Embryonic facial prominence (tissue), 1 donor: ENCODE data around the gene PARP1.
"Not testable (repeated sequence)": the region's sequence is repeated elsewhere in the genome, so short reads cannot be mapped to it uniquely, and the experiment has no call there.

Source experiments
- DNase-seq: peaks from one replicate; pipeline ENCODE4 v3.0.0-alpha.2; 2016; ENCODE audit errors: extremely low spot score

Gene PARP1

DNA sequence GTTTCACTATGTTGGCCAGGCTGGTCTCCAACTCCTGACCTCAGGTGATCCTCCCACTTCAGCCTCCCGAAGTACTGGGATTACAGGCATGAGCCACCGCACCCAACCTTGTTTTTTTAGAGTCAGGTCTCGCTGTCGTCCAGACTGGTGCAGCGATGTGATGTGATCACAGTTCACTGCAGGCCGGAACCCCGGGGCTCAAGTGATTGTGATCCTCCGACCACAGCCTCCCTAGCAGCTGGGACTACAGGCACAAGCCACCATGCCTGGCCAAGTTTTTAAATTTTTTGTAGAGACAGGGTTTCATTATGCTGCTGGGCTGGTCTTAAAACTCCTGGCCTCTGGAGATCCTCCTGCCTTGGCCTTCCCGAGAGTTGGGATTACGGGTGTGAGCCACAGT is 52.9 kb downstream of the PARP1 start:
- no peak for DNase-seq

DNA sequence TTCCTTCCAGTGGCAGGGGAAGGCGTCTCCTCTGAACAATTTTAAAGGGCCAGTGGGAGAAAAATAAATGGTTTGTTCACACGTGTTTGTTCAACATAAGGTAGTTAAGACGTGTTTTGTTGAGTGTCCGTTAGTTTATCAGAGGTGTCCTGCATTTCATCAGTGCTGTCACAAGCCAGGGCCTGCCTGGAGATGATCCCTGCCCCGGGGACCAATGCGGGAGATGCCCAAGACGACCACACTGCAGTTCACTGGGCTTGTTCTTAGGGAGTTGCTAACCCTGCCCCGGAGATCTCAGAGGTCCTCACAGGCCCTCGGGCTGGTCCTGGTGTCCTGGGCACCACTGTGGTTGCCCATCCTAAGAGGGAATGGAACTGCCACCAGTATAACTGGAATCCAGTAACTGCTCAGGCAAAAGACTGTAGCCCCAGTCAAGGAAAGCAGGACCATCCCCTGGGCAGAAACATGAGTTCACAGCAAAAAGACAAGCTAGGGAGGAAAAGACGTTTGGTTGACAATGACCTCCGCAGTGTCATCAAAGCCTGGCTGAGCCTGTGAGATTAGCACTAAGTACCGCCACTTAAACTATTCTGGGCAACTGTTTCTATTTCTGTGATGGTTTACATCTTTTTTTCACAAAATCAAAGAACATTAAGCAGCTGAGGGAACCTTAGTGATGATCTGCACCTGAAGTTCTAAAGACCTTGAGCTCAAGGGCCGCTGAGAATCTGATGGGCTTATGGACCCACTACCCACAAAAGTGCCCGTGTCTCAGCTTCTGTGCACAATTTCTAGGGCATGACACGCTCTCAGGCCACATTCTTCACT is 54.0 kb downstream of the PARP1 start:
- DNase-seq = no peak

DNA sequence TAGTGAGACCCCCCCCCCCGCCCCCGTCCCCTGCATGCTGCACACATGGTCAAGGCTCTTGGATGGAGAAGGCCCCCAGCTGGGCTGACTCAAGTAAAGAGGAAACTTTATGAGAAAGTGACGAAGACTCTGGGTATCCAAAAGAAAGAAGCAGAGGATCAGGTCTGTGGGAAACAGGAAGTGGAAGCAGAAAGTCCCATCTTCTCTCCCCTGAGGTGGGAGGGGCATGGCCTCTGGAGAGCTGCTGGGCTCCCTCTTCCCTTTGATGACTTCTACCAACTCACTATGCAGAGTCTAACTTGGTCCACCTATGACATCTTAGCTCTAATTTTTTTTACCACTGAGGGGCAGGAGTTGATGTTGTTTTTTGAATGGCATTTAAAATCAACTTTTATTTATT is 56.2 kb downstream of the PARP1 start:
- DNase-seq = no peak

DNA sequence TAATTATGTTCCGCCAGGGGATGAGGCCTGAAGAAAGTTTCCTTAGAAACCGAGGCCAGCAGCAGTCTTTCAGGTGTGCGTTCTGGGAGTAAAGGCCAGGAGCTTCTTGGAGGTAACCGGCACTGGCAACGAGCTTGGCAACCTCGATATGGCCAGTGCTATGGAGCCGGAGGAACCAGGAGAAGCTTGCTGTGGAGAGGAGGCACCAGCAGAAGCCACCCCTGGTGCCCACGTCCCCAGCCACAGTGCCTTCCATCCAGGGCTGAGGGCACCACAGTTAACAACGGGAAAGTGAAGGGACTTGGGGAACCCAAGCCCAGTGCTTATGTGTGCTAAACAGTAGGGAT is 57.4 kb downstream of the PARP1 start:
- no peak for DNase-seq

DNA sequence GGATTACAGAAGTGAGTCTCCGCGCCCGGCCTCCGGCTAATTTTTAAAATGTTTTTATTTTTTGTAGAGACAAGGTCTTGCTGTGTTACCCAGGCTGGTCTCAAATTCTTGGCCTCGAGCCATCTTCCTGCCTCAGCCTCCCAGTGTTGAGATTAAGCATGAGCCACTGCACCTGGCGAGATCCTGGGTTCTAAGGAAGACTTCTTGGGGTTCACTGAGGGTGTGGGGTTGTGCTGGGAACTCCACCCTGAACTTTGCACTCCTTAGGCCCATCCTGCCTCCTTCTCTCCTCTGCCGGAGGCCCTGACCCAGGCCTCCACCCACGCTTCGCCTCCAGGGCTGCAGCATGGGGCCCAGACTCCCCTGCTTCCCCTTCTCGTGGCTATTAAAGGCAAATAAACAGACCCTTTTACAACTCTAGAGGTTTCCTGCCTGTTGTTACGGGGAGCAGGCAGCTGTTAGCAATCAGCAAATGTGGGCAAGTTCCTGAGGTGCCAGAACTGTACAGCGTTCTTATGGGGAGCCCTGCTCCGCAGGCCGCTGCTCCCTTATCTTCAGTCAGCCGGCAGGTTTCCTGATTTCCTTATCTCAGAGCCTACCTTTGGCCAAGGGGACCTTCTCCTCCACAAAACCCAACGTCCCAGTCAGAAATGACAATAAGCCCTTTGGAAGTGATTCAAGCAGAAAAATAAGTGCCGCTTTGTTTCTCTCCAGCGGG is 57.9 kb downstream of the PARP1 start:
- DNase-seq = peak; percentile 27

DNA sequence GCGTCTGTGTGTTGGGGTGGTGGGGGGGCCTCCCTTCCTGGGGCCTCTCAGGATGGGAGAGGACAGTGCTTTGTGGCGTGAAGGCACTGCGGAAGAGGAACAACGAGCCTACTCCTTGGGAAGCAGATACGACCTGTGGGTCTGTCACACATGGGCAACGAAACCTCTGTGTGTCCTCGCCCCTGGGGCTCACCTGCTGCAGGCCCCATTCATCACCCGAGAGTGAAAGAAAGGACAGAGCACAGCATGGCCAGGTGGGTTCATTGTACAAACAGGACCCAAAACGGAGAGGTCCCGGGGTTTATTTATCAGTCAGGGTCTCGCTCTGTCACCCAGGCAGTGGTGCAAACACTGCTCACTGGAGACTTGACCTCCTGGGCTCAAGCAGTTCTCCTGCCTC is 58.8 kb downstream of the PARP1 start:
- no peak for DNase-seq

DNA sequence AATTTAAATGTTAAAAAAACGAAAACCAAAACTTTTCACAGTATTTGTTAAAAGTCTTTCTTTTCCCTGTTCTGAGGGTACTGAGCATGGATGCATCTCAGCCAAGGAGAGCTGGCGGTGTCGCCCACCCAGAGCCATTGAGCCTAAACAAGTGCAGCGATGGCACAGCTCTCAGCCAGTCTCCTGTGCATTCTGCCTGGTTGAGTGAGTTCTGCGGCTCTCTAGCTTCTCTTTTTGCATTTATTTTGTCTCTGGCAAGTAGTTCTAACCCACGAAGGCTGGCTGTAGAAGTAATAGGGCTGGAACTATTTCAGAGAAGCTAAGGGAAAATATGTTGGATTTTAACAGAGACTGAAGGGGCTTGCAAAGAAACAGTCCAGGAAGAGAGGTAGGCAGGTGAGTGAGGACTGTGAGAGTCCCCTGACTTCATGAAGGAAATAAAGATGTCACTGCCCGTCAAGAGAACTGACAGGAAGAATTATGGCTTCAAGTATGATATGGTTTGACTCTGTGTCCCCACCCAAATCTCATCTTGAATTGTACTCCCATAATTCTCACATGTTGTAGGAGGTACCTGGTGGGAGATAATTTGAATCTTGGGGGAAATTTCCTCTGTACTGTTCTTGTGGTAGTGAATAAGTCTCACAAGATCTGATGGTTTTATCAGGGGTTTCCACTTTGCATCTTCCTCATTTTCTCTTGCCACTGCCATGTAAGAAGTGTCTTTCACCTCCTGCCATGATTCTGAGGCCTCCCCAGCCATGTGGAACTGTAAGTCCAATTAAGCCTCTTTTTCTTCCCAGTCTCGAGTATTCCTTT is 63.2 kb downstream of the PARP1 start:
- DNase-seq = no peak

DNA sequence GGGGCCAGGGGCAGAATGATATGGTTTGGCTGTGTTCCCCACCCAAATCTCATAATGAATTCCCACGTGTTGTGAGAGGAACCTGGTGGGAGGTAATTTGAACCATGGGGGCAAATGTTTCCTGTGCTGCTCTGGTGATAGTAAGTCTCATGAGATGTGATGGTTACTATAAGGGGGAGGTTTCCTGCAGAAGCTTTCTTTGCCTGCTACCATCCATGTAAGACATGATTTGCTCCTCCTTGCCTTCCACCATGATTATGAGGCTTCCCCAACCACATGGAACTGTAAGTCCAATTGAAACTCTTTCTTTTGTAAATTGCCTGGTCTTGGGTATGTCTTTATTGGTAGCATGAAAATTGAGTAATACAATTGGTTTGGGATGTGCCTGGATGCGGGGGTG is 65.2 kb downstream of the PARP1 start:
- no peak for DNase-seq

DNA sequence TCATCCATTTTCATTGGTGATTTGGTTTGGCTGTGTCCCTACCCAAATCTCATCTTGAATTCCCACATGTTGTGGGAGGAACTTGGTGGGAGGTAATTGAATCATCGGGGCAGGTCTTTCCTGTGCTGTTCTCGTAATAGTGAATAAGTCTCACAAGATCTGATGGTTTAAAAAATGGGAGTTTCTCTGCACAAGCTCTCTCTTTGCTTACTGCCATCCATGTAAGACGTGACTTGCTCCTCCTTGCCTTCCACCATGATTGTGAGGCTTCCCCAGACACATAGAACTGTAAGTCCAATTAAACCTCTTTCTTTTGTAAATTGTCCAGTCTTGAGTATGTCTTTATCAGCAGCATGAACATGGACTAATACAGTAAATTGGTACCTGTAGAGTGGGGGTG is 67.8 kb downstream of the PARP1 start:
- not testable (repeated sequence) for DNase-seq

DNA sequence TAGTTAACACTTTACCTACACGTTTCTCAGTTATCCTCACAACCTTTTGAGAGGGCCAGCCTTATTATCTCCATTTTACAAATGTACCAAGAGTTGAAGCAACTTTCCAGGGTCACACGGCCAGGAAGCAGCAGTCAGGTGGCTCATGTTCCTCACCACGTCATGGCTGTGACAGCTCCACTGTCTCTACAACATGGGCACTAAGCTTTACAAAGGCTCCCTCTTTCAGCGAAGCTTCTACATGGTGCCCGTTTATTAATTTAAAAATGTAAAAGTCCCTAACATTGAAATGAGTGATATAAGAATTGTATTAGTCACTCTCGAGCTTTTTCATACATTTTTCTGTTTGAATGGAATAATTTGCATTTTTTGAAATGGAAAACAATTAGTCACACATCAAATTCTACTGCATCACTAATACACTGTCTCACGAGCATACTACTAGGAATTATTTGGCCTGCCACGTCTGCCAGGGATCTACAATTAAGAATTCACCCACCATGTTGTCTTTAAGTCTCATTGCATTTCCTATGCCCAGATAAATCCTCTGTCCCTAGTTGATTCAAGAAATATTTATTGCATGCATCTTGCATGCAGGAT is 70.5 kb downstream of the PARP1 start:
- no peak for DNase-seq

DNA sequence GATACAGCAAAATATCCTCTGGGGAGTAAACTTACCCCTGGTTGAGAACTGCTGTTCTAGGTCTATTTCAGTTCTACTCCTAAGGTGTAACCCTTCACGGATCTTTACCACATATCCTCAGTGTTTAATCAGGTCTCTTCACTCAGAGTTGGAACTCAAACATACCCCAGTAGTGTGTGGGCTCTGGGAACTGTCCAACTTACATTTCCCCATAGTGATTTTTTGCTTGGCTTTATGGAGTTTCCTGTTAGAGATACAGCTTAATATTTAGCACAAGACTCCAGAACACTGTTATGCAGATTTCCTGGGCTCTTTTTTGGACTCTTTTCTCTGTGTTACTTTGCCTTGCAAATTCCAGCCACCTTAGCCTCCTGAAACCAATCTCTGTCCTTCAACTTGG is 72.2 kb downstream of the PARP1 start:
- DNase-seq = no peak

DNA sequence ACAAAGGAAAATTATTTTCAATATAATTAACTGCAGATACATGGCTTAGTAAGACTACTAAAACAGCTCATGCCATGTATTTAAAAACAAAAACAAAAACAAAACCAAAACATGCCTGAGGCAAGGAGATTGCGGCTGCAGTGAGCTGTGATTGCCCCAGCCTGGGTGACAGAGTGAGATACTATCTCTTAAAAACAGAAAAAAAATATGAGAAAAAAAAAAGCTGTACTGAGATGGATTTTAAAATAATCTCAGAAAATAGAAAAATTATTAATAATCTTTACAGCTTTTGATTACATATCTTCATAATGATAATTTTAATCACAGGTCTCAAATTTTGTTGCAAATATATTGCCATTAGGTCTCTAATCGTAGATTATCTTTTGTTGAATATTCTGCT is 74.9 kb downstream of the PARP1 start:
- no peak for DNase-seq

DNA sequence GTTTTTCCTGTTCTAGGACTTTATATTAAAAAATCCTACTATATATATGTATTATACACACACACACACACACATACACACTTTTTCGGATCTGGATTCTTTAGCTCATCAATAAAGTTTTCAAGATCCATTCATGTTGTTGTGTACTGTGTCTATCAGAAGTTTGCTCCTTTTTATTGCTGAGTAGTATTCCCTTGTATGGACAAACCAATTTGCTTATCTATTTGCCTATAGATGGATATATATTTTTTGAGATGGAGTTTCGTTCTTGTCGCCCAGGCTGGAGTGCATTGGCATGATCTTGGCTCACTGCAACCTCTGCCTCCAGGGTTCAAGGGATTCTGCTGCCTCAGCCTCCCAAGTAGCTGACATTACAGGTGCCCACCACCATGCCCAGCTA is 78.7 kb downstream of the PARP1 start:
- no peak for DNase-seq

DNA sequence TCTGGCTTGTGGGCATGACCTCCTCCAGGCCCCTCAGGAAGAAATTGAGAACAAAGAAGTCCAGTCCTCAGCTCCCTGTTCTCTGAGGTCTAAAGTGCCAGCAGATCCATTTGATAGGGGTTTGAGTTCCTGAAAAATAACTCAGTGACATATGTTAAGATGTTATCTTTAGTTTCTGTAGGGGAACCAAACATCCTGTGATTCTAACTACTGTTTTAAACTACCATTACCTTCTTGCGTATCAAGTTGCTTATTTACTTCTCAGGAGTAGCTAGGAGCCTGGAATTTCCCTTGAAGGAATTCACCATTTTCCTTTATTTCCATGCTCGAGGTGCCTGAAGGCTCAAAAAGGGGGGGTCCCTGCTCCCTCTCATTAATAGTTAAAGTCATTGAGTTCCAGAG is 80.1 kb downstream of the PARP1 start:
- no peak for DNase-seq

DNA sequence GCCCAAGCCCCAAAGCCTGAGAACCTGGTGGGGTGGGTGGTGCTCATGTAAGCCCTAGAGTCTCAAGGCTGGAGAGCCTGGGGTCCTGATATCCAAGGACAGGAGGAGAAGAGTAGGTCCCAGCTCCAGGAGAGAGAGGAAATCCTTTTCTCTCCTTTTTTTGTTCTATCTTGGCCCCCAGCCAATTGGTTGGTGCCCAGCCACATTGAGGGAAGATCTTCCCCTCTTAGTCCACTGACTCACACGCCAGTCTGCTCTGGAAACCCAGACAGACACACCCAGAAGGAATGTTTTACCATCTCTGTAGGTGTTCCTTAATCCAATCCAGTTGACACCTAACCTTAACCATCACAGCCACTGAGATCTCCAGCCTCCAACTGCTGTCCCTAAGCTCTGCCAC is 82.7 kb downstream of the PARP1 start:
- no peak for DNase-seq

DNA sequence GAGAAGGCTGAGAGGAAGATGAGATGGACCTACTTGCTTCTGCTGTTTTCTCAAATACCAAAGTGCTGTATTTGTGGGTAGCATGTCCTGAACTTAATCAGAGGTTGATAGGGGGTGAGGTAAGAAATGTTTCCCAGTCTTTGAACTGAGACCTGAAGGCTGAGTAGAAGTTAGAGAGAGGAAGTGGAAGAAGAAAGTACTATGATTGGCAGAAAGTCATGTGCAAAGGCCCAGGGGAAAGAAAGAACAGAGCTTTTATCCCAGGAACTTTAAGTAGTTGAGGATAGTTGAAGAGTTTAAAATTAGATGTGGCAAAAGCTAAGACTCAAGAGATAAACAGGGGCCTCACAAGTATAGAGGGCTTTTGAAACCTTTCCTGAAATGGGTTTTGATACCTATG is 83.4 kb downstream of the PARP1 start:
- DNase-seq = no peak

DNA sequence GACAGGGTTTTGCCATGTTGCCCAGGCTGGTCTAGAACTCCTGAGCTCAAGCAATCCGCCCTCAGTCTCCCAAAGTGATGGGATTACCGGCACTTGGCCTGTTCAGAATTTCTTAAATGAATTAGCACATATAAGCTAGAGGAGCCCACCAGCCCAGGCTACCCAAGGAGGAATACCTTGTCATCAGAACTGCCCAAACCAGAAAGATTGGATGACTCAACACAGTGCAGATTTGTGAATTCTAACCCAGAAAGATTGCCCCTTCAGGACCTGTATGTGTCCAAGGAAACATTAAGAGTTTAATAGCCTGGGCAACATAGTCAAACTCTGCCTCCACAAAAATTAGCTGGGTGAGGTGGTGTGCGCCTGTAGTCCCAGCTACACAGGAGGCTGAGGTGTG is 84.9 kb downstream of the PARP1 start:
- DNase-seq = no peak

DNA sequence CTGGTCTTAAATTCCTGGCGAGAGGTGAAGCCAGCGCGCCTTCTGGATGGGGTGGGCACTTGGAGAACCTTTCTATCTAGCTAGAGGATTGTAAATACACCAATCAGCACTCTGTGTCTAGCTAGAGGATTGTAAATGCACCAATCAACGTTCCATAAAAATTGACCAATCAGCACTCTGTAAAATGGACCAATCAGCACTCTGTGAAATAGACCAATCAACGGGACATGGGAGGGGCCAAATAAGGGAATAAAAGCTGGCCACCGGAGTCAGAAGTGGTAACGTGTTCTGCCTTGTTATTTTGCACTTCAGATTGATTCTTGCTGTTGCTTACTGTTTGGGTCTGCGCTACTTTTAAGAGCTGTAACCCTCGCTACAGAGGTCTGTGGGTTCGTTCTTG is 87.0 kb downstream of the PARP1 start:
- no peak for DNase-seq

DNA sequence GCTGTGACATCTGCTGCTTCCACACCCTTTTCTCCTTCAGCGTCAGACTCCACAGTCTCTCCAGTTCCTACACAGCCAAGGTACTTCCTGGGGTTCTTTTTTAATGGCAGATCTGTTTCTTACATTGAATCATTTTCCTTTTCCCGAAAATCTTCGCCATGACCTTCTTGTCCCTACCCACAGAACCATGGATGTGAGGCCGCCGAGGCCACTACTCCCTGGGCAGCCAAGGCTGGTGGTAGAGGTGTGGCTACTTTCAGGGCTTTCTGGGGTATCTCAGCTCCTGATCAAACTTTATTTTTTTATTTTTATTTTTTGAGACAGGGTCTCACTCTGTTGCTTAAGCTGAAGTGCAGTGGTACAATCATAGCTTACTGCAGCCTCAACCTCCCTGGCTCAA is 89.4 kb downstream of the PARP1 start:
- DNase-seq = no peak

DNA sequence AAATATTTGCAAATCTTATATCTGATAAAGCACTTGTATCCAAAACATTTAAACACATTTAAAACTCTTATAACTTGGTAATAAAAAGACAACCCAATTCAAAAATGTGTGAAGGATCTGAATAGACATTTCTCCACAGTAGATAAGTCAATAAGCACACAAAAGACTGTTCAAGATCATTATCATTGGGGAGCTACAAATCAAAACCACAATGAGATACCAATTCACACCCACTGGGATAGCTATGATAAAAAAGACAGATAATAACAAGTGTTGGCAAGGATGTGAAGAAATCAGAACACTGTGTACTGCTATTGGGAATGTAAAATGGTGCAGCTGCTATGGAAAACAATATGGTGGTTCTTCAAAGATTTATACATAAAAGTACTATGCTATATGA is 93.8 kb downstream of the PARP1 start:
- DNase-seq = no peak

DNA sequence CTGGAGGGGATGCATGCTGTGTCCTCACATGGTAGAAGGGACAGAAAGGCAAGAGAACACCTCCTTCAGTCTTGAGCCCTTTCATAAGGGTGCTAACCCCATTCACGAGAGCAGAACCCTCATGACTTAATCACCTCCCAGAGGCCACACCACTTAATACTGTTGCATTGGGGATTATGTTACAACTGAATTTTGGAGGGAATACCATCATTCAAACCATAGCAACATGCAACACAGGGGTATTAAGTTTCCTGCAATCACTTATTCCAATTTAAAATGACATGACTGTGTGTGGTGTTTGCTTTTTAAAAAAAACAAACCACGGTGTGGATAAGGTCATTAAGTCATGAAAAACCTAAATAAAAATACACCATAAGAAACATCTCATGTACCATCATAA is 95.8 kb downstream of the PARP1 start:
- no peak for DNase-seq

DNA sequence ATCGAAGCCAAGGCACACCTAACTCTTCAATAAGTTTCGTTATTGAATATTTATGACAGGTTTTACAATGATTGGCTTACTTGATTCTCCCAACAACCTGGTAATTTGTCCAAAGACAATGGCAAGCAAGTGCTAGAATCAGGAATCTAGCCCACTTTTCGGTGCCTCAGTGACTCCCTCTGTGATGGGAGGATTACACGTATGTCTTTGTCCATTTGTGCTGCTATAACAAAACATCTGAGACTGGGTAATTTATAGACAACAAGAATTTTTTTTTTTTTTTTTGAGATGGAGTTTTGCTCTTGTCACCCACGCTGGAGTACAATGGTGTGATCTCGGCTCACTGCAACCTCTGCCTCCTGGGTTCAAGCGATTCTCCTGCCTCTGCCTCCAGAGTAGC is 96.5 kb downstream of the PARP1 start:
- no peak for DNase-seq
